Fibroblast of pulmonary artery (primary cell): ENCODE results near the gene MPRIP.

Source experiments
- DNase-seq: peaks from one replicate; pipeline ENCODE4 v3.0.0-alpha.2; 2010; ENCODE audit warnings: low read depth
- H3K4me3 ChIP-seq: replicated peaks from 2 replicates; pipeline ENCODE4 v1.5.1; 2011; ENCODE audit warnings: low read depth, mild to moderate bottlenecking, control low read depth, low read length, moderate library complexity
- CTCF ChIP-seq: IDR thresholded peaks from 2 replicates; pipeline ENCODE4 v1.5.1; 2011; ENCODE audit warnings: mild to moderate bottlenecking, control low read depth, low read length, inconsistent platforms; ENCODE audit errors: missing control alignments

The MPRIP gene

GRCh38 chr17:17127156-17127555, 84.9 kb downstream of the MPRIP start:
- no peak overlapping the region for H3K4me3 ChIP-seq
- no peak for TF ChIP-seq CTCF

GRCh38 chr17:17127730-17128291, 85.6 kb downstream of the MPRIP start:
- TF ChIP-seq CTCF, result no peak

More at GRCh38 chr17:17127156-17127555, 84.9 kb downstream of the MPRIP start:
- DNase-seq, result no peak

GRCh38 chr17:17128476-17129075, 86.3 kb downstream of the MPRIP start:
- no peak for DNase-seq
- no peak overlapping the region for H3K4me3 ChIP-seq
- no peak for TF ChIP-seq CTCF

More at GRCh38 chr17:17127730-17128291, 85.6 kb downstream of the MPRIP start:
- DNase-seq, result no peak
- H3K4me3 ChIP-seq, result no peak overlapping the region

GRCh38 chr17:17129466-17129865, 87.2 kb downstream of the MPRIP start:
- DNase-seq, result no peak
- no peak overlapping the region for H3K4me3 ChIP-seq
- TF ChIP-seq CTCF, result no peak

GRCh38 chr17:17130077-17130844, 88.0 kb downstream of the MPRIP start:
- H3K4me3 ChIP-seq, result no peak overlapping the region
- TF ChIP-seq CTCF, result no peak
- DNase-seq, result no peak

GRCh38 chr17:17131839-17132238, 89.6 kb downstream of the MPRIP start:
- DNase-seq, result no peak
- no peak overlapping the region for H3K4me3 ChIP-seq
- no peak for TF ChIP-seq CTCF
